Psoas muscle (tissue), 8 donors: Measurements from ENCODE around the gene ANO1. TPM values are rescaled to one million over a fixed set of nuclear protein-coding genes. Genes with fewer than 3 reads are reported as not detected.

Source experiments
- ATAC-seq, 4 donors: fragments of 200-7000 bp; cut with Tn5 transposase; one replicate each; pipeline ENCODE4 v1.9.1; 2020; ENCODE audit warnings: moderate library complexity in 3 of 4, mild to moderate bottlenecking in 2 of 4
- DNase-seq, 2 donors: peaks; one replicate each; pipeline ENCODE4 v3.0.0-alpha.2; 2020
- H3K27ac ChIP-seq: fragments of 200-600 bp; one replicate; pipeline ENCODE4 v1.8.0; 2022
- H3K27me3 ChIP-seq, 3 donors: fragments of 200-600 bp in 1 of 3; one replicate each; pipeline versions ENCODE4 v1.6.1 to v1.8.0; 2013 to 2022; ENCODE audit warnings: low read length in 2 of 3, mild to moderate bottlenecking in 2 of 3, moderate library complexity in 1 of 3; ENCODE audit not compliant: insufficient read depth in 3 of 3
- H3K36me3 ChIP-seq, 2 donors: fragments of 200-600 bp in 1 of 2; one replicate each; pipeline versions ENCODE4 v1.6.1 to v1.8.0; 2013 to 2022; ENCODE audit warnings: low read depth in 1 of 2, mild to moderate bottlenecking in 1 of 2, moderate library complexity in 1 of 2; ENCODE audit not compliant: insufficient read depth in 1 of 2
- H3K4me1 ChIP-seq: fragments of 200-600 bp; one replicate; pipeline ENCODE4 v1.8.0; 2022
- H3K4me3 ChIP-seq: fragments of 200-600 bp; one replicate; pipeline ENCODE4 v1.8.0; 2022; ENCODE audit warnings: mild to moderate bottlenecking
- H3K9me3 ChIP-seq: fragments of 200-600 bp; one replicate; pipeline ENCODE4 v1.8.0; 2022
- WGBS, 3 donors: extraction: QIAGEN DNeasy Blood & Tissue Kit; methylation state at CpG; one replicate each; pipeline versions ENCODE4 v1.1.6 to v1.1.7; 2013; 5-methylcytosine and 5-hydroxymethylcytosine counted together
- intact Hi-C, 2 donors: fragments of 100-400 bp; cut with DNase I; formaldehyde crosslinking; loops; one replicate each; pipeline versions ENCODE4 v1.11.0 to v1.14.2; 2022
- polyA plus RNA-seq, 3 donors: library from polyadenylated mRNA; stranded (reverse); fragments of 200-250 nt; gene quantifications; one replicate each; pipeline ENCODE4 v1.2.3, GENCODE V29; 2013
- total RNA-seq, 4 donors: library from RNA; stranded (reverse); fragmentation: NEBNext Ultra II Directional in 2 of 4; extraction: Animal tissue kit (Norgen Biotek cat#: 25700) in 2 of 4; gene quantifications; one replicate each; pipeline versions ENCODE4 v1.2.1 to v1.2.4, GENCODE V29; 2021 to 2023
- TF ChIP-seq, protein P1 (sequence below): fragments of 200-600 bp; IDR thresholded peaks from one replicate; pipeline ENCODE4 v1.8.0; 2022; ENCODE audit warnings: antibody characterized with exemption
- donor health status: healthy with polysubstance abuse.
- donor health status: DM: no; HTN: no; CAD: no; lungs with moderate emphysema.
- donor health status: Bipolar disorder and iron deficiency.
- donor health status: healthy.
- donor health status: DM: yes; HTN: yes; CAD: no.
- donor health status: DM: no; HTN: no; CAD: no.
- donor health status: DM: no; HTN: no; CAD: no.
- donor health status: DM: yes; HTN: yes; CAD: no.

Gene ANO1
- total and polyA plus RNA-seq, 7 donors, result 2.2 to 11.3 (median 8.7) TPM

DNA sequence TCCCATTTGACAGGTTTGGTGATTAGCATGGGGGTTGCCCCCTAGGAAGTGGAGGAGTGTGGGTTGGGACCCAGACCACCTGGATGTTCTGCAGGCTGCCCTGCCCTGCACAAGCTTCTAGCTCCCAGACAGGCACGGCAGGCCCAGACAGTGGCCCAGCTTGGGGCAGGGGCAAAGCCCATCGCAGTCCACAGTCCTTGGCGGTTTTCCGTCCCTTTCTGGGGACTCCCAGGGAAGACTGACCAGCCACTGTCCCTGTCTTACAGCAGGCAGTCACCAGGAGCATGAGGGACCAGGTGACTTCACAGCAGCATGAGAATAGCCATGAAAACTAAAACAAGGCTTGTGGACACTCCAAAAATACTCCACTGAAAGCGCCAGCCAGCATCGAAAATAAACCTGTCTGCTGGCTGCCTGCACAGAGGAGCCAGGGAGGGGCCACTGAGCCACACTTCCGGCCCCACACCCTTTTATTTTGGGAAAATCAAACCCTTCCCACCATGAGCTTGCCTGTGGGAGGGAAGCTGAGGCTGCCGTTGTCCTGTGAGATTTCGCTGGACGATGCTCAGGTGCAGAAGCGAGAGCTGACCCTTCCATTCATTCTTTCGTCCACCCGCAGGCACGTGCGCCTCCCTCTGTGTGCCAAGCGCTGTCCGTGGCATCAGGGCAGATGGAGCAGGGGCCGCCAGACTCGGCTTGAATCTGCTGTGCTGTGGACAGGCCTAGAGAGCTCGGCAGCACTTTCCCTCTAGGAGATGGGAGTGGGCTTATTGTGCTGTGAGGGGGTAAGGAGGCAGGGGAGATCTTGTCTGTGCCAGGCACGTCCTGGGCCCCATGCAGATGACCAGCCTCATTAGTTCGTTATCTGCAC, 153.0 kb downstream of the ANO1 start:
- ATAC-seq (peak; percentile 32 to 89 (median 82)), DNase-seq (no peak)
- Histone ChIP-seq H3K9me3 (no peaks in the 10 kb centered on the region), H3K4me1 (no peaks in the 10 kb centered on the region), H3K36me3 (no peaks in the 10 kb centered on the region), H3K4me3 (no peak overlapping the region), H3K27ac (no peak overlapping the region), H3K27me3 (peaks cover 0 to 2% (median 0%) of the 10 kb centered on the region in 3 donors)
- intact Hi-C loops, result no loop called here
- 52 to 59% (median 57%) methylated on average over 22 of the region's 22 CpGs for WGBS, 3 donors
- TF ChIP-seq, protein P1, sequence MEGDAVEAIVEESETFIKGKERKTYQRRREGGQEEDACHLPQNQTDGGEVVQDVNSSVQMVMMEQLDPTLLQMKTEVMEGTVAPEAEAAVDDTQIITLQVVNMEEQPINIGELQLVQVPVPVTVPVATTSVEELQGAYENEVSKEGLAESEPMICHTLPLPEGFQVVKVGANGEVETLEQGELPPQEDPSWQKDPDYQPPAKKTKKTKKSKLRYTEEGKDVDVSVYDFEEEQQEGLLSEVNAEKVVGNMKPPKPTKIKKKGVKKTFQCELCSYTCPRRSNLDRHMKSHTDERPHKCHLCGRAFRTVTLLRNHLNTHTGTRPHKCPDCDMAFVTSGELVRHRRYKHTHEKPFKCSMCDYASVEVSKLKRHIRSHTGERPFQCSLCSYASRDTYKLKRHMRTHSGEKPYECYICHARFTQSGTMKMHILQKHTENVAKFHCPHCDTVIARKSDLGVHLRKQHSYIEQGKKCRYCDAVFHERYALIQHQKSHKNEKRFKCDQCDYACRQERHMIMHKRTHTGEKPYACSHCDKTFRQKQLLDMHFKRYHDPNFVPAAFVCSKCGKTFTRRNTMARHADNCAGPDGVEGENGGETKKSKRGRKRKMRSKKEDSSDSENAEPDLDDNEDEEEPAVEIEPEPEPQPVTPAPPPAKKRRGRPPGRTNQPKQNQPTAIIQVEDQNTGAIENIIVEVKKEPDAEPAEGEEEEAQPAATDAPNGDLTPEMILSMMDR, result no peak

DNA sequence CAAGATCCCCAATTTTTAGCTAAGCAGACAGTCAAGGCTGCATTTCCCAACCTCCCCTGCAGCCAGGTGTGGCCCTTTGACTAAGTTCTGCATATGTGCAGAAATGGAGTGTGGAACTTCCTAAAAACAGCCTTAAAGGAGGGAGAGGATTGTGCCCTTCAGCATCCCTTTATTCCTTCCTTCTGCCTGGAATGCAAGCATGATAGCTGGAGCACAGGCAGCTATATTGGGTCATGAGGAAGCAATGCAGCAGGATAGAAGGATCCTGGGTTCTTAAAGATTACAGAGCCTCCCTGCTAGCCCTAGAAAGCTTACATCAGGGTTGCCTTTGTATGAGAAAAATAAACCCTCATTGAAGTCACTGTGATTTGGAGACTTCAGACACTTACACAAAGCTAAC, 154.9 kb downstream of the ANO1 start:
- no peak for DNase-seq
- TF ChIP-seq, protein P1, result no peak
- intact Hi-C loops, result no loop called here
- Histone ChIP-seq H3K4me3 (no peak overlapping the region), H3K27me3 (peaks cover 0 to 2% (median 0%) of the 10 kb centered on the region in 3 donors), H3K4me1 (no peaks in the 10 kb centered on the region), H3K9me3 (no peaks in the 10 kb centered on the region), H3K36me3 (no peaks in the 10 kb centered on the region), H3K27ac (no peak overlapping the region)
- no peak for ATAC-seq

DNA sequence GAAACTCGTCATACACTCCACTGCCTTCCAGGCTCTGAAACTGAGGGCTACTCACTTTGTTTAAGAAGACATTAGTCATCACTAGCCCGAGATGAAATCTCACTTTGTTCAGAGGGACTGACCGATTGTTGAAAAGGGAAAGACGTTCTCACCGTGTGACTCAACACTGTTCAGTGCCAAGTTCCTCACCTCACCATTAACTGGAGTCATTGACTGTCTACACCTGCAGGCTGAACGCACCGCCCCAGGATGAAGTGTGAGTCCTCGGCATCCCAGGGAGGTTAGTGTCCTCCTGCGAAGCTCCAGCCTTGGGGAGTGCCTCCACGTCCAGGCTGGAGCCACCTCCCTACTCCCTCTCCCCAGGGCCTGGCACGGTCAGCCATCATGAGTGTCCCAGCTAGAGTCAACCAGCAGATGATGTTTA, 155.4 kb downstream of the ANO1 start:
- Histone ChIP-seq H3K36me3 (no peaks in the 10 kb centered on the region), H3K27me3 (peaks cover 0 to 2% (median 0%) of the 10 kb centered on the region in 3 donors), H3K9me3 (no peaks in the 10 kb centered on the region), H3K27ac (no peak overlapping the region), H3K4me3 (no peak overlapping the region), H3K4me1 (no peaks in the 10 kb centered on the region)
- no peak for DNase-seq
- TF ChIP-seq, protein P1, result no peak
- intact Hi-C loops, result no loop called here
- no peak for ATAC-seq
- 77 to 80% (median 77%) methylated on average over 11 of the region's 11 CpGs for WGBS, 3 donors

DNA sequence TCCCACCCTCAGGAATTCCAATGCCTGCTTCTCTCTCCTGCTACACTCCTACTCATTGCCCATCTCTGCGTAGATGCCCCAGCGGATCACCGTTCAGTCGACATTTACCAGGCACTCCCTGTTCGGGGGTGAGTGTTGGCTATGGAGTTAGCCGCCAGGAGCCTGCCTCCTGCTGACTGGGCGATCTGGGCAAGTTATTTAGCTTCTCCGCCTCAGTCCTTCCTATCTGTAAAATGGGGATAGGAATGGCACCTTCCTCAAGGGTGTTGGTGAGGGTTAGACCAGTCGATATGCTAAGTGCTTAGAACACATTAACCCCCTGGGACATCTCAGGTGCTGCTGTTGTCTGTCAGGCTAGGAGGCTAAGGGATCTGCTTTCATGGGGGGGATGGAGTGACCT, 155.8 kb downstream of the ANO1 start:
- no peak overlapping the region for H3K4me3 ChIP-seq
- DNase-seq, result no peak
- no peaks in the 10 kb centered on the region for H3K9me3 ChIP-seq
- intact Hi-C loops, result no loop called here
- peaks cover 0 to 2% (median 0%) of the 10 kb centered on the region in 3 donors for H3K27me3 ChIP-seq
- no peak for ATAC-seq
- H3K36me3 ChIP-seq, result no peaks in the 10 kb centered on the region
- no peak overlapping the region for H3K27ac ChIP-seq
- H3K4me1 ChIP-seq, result no peaks in the 10 kb centered on the region
- 89 to 93% (median 91%) methylated on average over 9 of the region's 9 CpGs for WGBS, 3 donors
- TF ChIP-seq, protein P1, result no peak

Other genes starting within 250 kb of the ANO1 start
- 10 to 100 TPM in 3 of 4 donors, 1 to 10 TPM in 1; 7.9 to 11.3 (median 10.3) TPM for gene FADD, start 125.0 kb downstream of the ANO1 start, total RNA-seq
- 10 to 100 TPM; 10.7 to 49.2 (median 25.7) TPM for gene FADD, start 125.0 kb downstream of the ANO1 start, polyA plus RNA-seq
- 10 to 100 TPM; 31.2 to 49.5 (median 44.2) TPM for gene PPFIA1, start 192.4 kb downstream of the ANO1 start, total RNA-seq
- gene PPFIA1, start 192.4 kb downstream of the ANO1 start, polyA plus RNA-seq, result 10 to 100 TPM; 16.7 to 34.3 (median 22.1) TPM